Heart right ventricle (tissue), 16 donors: ENCODE data around the gene APOA4. TPM values are rescaled to one million over a fixed set of nuclear protein-coding genes. Genes with fewer than 3 reads are reported as not detected.

Experiments used
- ATAC-seq, 8 donors: fragments of 200-7000 bp; cut with Tn5 transposase; one replicate each; pipeline ENCODE4 v1.9.1; 2020; ENCODE audit warnings: mild to moderate bottlenecking in 8 of 8, moderate library complexity in 8 of 8, moderate number of reproducible peaks in 1 of 8
- DNase-seq, 2 donors: peaks; one replicate each; pipeline ENCODE4 v3.0.0-alpha.2; 2020
- H3K27ac ChIP-seq, 10 donors: fragments of 200-600 bp; sonication (generic) in 2 of 10; one replicate each; pipeline versions ENCODE4 v1.5.0 to v1.8.0; 2020 to 2022; ENCODE audit warnings: mild to moderate bottlenecking in 3 of 10
- H3K27me3 ChIP-seq, 7 donors: fragments of 200-600 bp; one replicate each; pipeline ENCODE4 v1.8.0; 2021 to 2022; ENCODE audit warnings: mild to moderate bottlenecking in 2 of 7
- H3K36me3 ChIP-seq, 9 donors: fragments of 200-600 bp; sonication (generic) in 1 of 9; one replicate each; pipeline versions ENCODE4 v1.5.0 to v1.8.0; 2020 to 2022; ENCODE audit warnings: mild to moderate bottlenecking in 2 of 9
- H3K4me1 ChIP-seq, 9 donors: fragments of 200-600 bp; sonication (generic) in 1 of 9; one replicate each; pipeline versions ENCODE4 v1.5.0 to v1.8.0; 2020 to 2022; ENCODE audit warnings: mild to moderate bottlenecking in 4 of 9
- H3K4me3 ChIP-seq, 10 donors: fragments of 200-600 bp; sonication (generic) in 2 of 10; one replicate each; pipeline versions ENCODE4 v1.5.0 to v1.8.0; 2020 to 2022; ENCODE audit warnings: mild to moderate bottlenecking in 7 of 10, moderate library complexity in 2 of 10
- H3K9me3 ChIP-seq, 11 donors: fragments of 200-600 bp in 10 of 11; sonication (generic) in 2 of 11; one replicate each; pipeline versions ENCODE4 v1.5.0 to v1.8.0; 2013 to 2022; ENCODE audit warnings: mild to moderate bottlenecking in 2 of 11, control low read depth in 1 of 11, moderate library complexity in 1 of 11
- WGBS, 2 donors: extraction: QIAGEN DNeasy Blood & Tissue Kit; methylation state at CpG; one replicate each; pipeline ENCODE4 v1.1.7; 2013; ENCODE audit warnings: inconsistent platforms in 1 of 2; 5-methylcytosine and 5-hydroxymethylcytosine counted together
- intact Hi-C, 10 donors: fragments of 100-400 bp; cut with DNase I; formaldehyde crosslinking; loops; one replicate each; pipeline versions ENCODE4 v1.11.1 to v1.14.2; 2022
- polyA plus RNA-seq, 2 donors: library from polyadenylated mRNA; stranded (reverse); fragments of 200-250 nt; gene quantifications; one replicate each; pipeline ENCODE4 v1.2.3, GENCODE V29; 2013
- total RNA-seq, 10 donors: library from RNA; stranded (reverse); fragmentation: NEBNext Ultra II Directional in 3 of 10; extraction: Animal tissue kit (Norgen Biotek cat#: 25700) in 3 of 10; gene quantifications; one replicate each; pipeline versions ENCODE4 v1.2.1 to v1.2.4, GENCODE V29; 2021 to 2023
- TF ChIP-seq, protein P1 (sequence below), 9 donors: fragments of 200-600 bp; sonication (generic) in 2 of 9; IDR thresholded peaks; one replicate each; pipeline versions ENCODE4 v1.5.0 to v1.8.0; 2021 to 2022; ENCODE audit warnings: antibody characterized with exemption in 9 of 9, mild to moderate bottlenecking in 5 of 9, moderate library complexity in 1 of 9
- donor health status: Arrhythmogenic right ventricular cardiomyopathy.
- donor health status: ischemic (EF 13 %, LVEDD 7.1; RV severe dilation, severe dysfunction).
- donor health status: healthy with polysubstance abuse.
- donor health status: DM: no; HTN: yes; CAD: no.
- donor health status: DM: no; HTN: no; CAD: no.
- donor health status: ischemic (EF 25% LVEDD 6.9; RV normal size, moderate dysfunction).
- donor health status: ischemic (EF 25% LVEDD 5.7; RV mildly dilated, moderate dysfunction).
- donor health status: healthy.
- donor health status: DM: yes; HTN: yes; CAD: no.
- donor health status: Ischemic cardiomyopathy.
- donor health status: ischemic (EF 35%, LVEDD 5.7; RV mildly dilated, moderate dysfunction).
- donor health status: nonischemic (EF 11% LVEDD 7.7; RV severe dilation, severe dysfunction).
- donor health status: DM: yes; HTN: yes; CAD: no.
- donor health status: PGD.
- donor health status: ischemic (EF 29% LVEDD 5.4; RV normal size, mild dysfunction).
- donor health status: nonischemic (EF 23%, LVEDD 6.1; RV moderate dilation, normal function).

Gene APOA4
- total and polyA plus RNA-seq, 12 donors: 0.26 to 0.75 (median 0.28) TPM; not detected in 9

DNA sequence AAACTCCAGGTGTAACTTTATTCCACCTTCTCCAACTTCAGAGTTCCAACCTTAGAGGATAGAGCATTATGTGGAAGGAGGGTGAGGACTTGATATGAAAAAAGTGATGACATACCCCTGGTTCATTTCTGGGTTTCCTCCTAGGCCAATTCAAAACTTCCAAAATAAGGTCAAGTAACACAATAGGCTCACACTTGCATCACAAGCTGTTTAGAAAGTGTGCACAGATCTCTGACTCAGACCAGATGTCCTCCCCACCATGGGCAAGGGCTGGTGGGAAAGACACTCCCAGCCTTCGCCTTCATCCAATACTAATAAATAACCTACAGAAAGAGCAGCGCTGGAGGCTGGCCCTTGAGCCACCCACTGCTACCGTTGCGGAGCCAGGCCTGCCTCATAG is 44.5 kb downstream of the APOA4 start:
- TF ChIP-seq, protein P1, sequence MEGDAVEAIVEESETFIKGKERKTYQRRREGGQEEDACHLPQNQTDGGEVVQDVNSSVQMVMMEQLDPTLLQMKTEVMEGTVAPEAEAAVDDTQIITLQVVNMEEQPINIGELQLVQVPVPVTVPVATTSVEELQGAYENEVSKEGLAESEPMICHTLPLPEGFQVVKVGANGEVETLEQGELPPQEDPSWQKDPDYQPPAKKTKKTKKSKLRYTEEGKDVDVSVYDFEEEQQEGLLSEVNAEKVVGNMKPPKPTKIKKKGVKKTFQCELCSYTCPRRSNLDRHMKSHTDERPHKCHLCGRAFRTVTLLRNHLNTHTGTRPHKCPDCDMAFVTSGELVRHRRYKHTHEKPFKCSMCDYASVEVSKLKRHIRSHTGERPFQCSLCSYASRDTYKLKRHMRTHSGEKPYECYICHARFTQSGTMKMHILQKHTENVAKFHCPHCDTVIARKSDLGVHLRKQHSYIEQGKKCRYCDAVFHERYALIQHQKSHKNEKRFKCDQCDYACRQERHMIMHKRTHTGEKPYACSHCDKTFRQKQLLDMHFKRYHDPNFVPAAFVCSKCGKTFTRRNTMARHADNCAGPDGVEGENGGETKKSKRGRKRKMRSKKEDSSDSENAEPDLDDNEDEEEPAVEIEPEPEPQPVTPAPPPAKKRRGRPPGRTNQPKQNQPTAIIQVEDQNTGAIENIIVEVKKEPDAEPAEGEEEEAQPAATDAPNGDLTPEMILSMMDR (IDR thresholded peaks at IDR 0.05): no peak
- peaks cover 0 to 11% (median 3%) of the 10 kb centered on the region in 9 donors for H3K4me1 ChIP-seq
- no peaks in the 10 kb centered on the region for H3K9me3 ChIP-seq
- H3K27ac ChIP-seq: no peak overlapping the region
- intact Hi-C loops: no loop called here
- no peak for ATAC-seq
- DNase-seq: no peak
- 97 to 99% methylated on average over 4 of the region's 4 CpGs for WGBS, 2 donors
- H3K4me3 ChIP-seq: no peak overlapping the region
- H3K27me3 ChIP-seq: no peaks in the 10 kb centered on the region
- peaks cover 0 to 80% (median 42%) of the 10 kb centered on the region in 9 donors for H3K36me3 ChIP-seq

DNA sequence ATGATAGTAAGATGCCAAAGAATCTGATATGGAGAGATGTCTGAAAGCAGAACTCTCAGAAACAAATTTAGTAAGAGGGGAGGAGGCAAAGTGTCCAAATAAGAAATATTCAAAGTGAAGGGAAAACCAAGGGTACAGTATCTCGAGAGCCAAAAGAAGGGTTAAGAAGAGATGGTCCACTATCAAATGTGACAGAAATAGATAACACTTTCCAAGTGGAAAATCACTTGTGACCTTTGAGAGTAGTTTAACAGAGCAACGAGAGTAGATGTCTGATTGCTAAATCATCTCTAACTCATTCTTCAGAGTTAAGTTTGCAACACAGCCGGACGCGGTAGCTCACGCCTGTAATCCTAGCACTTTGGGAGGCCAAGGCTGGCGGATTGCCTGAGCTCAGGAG is 46.0 kb downstream of the APOA4 start:
- TF ChIP-seq, protein P1 (IDR thresholded peaks at IDR 0.05): no peak
- DNase-seq (no peak), ATAC-seq (no peak)
- Histone ChIP-seq H3K9me3 (no peaks in the 10 kb centered on the region), H3K27me3 (no peaks in the 10 kb centered on the region), H3K4me1 (peaks cover 0 to 13% (median 7%) of the 10 kb centered on the region in 9 donors), H3K36me3 (peaks cover 0 to 65% (median 28%) of the 10 kb centered on the region in 9 donors), H3K27ac (no peak overlapping the region), H3K4me3 (no peak overlapping the region)
- WGBS, 2 donors: 72 to 82% methylated on average over 7 of the region's 7 CpGs
- intact Hi-C loops: no loop called here

DNA sequence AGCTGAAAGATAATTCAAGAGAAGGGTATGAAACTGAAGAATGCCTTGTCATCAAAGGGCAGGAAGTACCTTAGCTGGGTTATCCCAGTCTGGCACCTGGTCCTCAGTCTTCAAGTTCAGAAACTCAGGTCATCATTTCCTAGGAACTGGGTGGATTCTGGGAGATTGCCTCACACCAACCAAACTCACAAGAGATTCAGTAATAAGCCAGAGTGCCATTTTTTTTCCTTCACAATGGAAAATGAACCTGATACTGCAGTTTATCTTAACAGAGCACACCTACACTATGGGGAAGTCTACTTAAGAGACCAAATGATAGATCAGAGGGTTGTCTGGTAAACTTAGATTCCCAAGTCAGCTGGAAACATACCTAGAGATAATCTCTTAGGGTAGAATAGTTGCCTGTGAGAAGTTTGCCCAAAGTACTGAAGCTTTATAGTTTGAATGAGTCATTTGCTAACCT is 46.6 kb downstream of the APOA4 start:
- Histone ChIP-seq H3K36me3 (peaks cover 0 to 60% (median 28%) of the 10 kb centered on the region in 9 donors), H3K4me3 (no peak overlapping the region)
- no peak for ATAC-seq

DNA sequence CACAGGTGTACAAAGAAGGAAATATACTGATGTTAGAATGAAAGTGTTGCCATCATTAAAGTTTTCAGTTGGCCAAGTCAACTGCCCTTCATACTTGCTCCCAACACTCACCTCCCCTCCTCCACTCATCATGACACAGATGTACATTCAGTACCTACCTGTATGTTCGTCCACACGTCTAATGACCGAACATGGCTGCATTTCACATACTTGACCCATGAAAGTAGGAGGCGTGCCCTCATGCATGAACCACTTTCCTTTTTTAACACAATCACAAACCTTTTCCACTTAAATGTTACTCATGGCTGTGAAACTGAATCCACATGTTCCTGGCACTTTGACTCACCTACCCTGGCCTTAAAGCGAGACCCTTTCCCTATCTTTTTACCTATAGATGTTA is 47.1 kb downstream of the APOA4 start:
- no peak for ATAC-seq
- Histone ChIP-seq H3K9me3 (no peaks in the 10 kb centered on the region), H3K27me3 (no peaks in the 10 kb centered on the region), H3K36me3 (peaks cover 0 to 54% (median 28%) of the 10 kb centered on the region in 9 donors), H3K4me1 (peaks cover 6 to 24% (median 18%) of the 10 kb centered on the region in 9 donors), H3K4me3 (no peak overlapping the region), H3K27ac (no peak overlapping the region)
- TF ChIP-seq, protein P1 (IDR thresholded peaks at IDR 0.05): no peak
- intact Hi-C loops: no loop called here
- no peak for DNase-seq
- 82 to 97% methylated on average over 5 of the region's 5 CpGs for WGBS, 2 donors

More for the DNA sequence above, 46.6 kb downstream of the APOA4 start:
- intact Hi-C loops: no loop called here
- peaks cover 3 to 18% (median 12%) of the 10 kb centered on the region in 9 donors for H3K4me1 ChIP-seq
- H3K27me3 ChIP-seq: no peaks in the 10 kb centered on the region
- no peaks in the 10 kb centered on the region for H3K9me3 ChIP-seq
- no peak for DNase-seq
- H3K27ac ChIP-seq: no peak overlapping the region
- TF ChIP-seq, protein P1 (IDR thresholded peaks at IDR 0.05): no peak
